Nephron (organoid): ENCODE measurements around the gene JPT2.

Experiments
- H3K27ac Mint-ChIP-seq, 3 experiments: 2 replicates each; pipeline ENCODE4 v1.8.0; 2020; ENCODE audit warnings: mixed read lengths in 3 of 3, mild to moderate bottlenecking in 2 of 3, moderate library complexity in 1 of 3
- H3K27me3 Mint-ChIP-seq: 2 replicates; pipeline ENCODE4 v1.8.0; 2021; ENCODE audit warnings: low read depth, mild to moderate bottlenecking, moderate library complexity, mixed read lengths
- H3K36me3 Mint-ChIP-seq: 2 replicates; pipeline ENCODE4 v1.8.0; 2020; ENCODE audit warnings: low read depth, mixed read lengths
- H3K4me1 Mint-ChIP-seq: 2 replicates; pipeline ENCODE4 v1.8.0; 2020; ENCODE audit warnings: mixed read lengths
- H3K4me3 Mint-ChIP-seq, 3 experiments: 2 replicates each; pipeline ENCODE4 v1.8.0; 2020; ENCODE audit warnings: mild to moderate bottlenecking in 3 of 3, mixed read lengths in 3 of 3, moderate library complexity in 2 of 3
- H3K9me3 Mint-ChIP-seq: 2 replicates; pipeline ENCODE4 v1.8.0; 2020; ENCODE audit warnings: mixed read lengths
- TF ChIP-seq, protein P1 (sequence below), 3 experiments: fragments of 200-600 bp; sonication (generic); IDR thresholded peaks; one replicate each; pipeline ENCODE4 v1.5.0; 2021; ENCODE audit warnings: antibody characterized with exemption in 3 of 3; ENCODE audit not compliant: unreplicated experiment in 3 of 3

The JPT2 gene

DNA sequence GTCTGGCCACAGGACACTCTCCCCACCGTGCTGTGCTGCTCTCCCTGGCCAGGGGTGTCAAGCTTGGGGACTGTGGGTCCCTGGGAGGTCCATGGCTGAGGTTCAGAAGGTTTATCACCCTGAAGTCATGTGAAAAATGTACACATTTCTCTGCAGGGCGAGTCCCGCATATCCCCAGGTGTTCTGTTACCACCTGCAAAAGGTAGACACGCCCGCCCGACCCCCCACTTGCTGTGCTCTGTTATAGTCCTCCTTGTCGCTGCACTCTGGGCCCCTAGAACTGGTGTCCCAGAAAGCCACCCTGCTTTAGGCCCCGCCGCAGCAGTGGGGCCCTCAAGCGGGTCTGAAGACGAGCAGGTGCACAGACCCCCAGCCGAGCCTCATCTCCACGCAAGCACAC is 11.8 kb downstream of the JPT2 start:
- Mint-ChIP-seq H3K9me3 (no peaks in the 10 kb centered on the region), H3K4me1 (no peaks in the 10 kb centered on the region), H3K36me3 (peaks cover 78% of the 10 kb centered on the region), H3K27me3 (no peaks in the 10 kb centered on the region), H3K27ac (peak overlapping the region in 1 of 3 experiments; percentile 34), H3K4me3 (no peak overlapping the region)
- TF ChIP-seq, protein P1, sequence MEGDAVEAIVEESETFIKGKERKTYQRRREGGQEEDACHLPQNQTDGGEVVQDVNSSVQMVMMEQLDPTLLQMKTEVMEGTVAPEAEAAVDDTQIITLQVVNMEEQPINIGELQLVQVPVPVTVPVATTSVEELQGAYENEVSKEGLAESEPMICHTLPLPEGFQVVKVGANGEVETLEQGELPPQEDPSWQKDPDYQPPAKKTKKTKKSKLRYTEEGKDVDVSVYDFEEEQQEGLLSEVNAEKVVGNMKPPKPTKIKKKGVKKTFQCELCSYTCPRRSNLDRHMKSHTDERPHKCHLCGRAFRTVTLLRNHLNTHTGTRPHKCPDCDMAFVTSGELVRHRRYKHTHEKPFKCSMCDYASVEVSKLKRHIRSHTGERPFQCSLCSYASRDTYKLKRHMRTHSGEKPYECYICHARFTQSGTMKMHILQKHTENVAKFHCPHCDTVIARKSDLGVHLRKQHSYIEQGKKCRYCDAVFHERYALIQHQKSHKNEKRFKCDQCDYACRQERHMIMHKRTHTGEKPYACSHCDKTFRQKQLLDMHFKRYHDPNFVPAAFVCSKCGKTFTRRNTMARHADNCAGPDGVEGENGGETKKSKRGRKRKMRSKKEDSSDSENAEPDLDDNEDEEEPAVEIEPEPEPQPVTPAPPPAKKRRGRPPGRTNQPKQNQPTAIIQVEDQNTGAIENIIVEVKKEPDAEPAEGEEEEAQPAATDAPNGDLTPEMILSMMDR (IDR thresholded peaks at IDR 0.05; ENCODE audit: unreplicated experiment in 3 of 3) = no peak

DNA sequence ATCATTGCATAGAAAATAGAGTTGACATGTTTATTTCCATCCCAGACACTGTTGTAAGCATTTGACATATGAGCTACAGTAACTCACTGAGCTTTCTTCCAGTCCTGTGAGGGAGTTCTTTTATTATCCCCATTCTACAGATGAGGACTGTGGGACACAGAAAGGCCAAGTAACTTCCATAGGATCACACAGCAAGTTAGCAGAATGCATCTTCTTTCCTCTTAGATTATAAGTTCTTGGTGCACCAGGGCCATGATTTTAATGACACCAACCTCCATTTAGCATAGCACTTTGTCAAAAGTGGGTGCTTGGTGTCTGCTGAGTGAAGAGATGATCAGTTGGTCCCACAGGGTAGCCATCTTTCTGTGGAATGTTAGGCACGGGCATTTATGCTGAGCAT is 12.7 kb downstream of the JPT2 start:
- no peak overlapping the region for H3K4me3 Mint-ChIP-seq
- peaks cover 80% of the 10 kb centered on the region for H3K36me3 Mint-ChIP-seq
- H3K4me1 Mint-ChIP-seq = no peaks in the 10 kb centered on the region
- H3K9me3 Mint-ChIP-seq = no peaks in the 10 kb centered on the region
- TF ChIP-seq, protein P1 (IDR thresholded peaks at IDR 0.05; ENCODE audit: unreplicated experiment in 3 of 3) = no peak
- H3K27me3 Mint-ChIP-seq = no peaks in the 10 kb centered on the region
- no peak overlapping the region for H3K27ac Mint-ChIP-seq

- no peaks in the 10 kb centered on the region for H3K9me3 Mint-ChIP-seq
- peaks cover 82% of the 10 kb centered on the region for H3K36me3 Mint-ChIP-seq
- no peaks in the 10 kb centered on the region for H3K4me1 Mint-ChIP-seq
- TF ChIP-seq, protein P1 (IDR thresholded peaks at IDR 0.05; ENCODE audit: unreplicated experiment in 3 of 3) = no peak
- H3K4me3 Mint-ChIP-seq = no peak overlapping the region
- no peak overlapping the region for H3K27ac Mint-ChIP-seq
- no peaks in the 10 kb centered on the region for H3K27me3 Mint-ChIP-seq
Measured at GRCh38 chr16:1691276-1691675, 13.2 kb downstream of the JPT2 start.

- TF ChIP-seq, protein P1 (IDR thresholded peaks at IDR 0.05; ENCODE audit: unreplicated experiment in 3 of 3) = no peak
- Mint-ChIP-seq H3K27me3 (no peaks in the 10 kb centered on the region), H3K4me1 (no peaks in the 10 kb centered on the region), H3K4me3 (no peak overlapping the region), H3K36me3 (peaks cover 85% of the 10 kb centered on the region), H3K27ac (no peak overlapping the region), H3K9me3 (no peaks in the 10 kb centered on the region)
Measured at GRCh38 chr16:1691956-1692355, 13.9 kb downstream of the JPT2 start.

- Mint-ChIP-seq H3K27ac (no peak overlapping the region), H3K36me3 (peaks cover 81% of the 10 kb centered on the region), H3K4me1 (no peaks in the 10 kb centered on the region), H3K4me3 (no peak overlapping the region), H3K27me3 (no peaks in the 10 kb centered on the region), H3K9me3 (no peaks in the 10 kb centered on the region)
- TF ChIP-seq, protein P1 (IDR thresholded peaks at IDR 0.05; ENCODE audit: unreplicated experiment in 3 of 3) = no peak
Measured at GRCh38 chr16:1696863-1697262, 18.8 kb downstream of the JPT2 start.

GRCh38 chr16:1698680-1699079 is 20.6 kb downstream of the JPT2 start:
- peaks cover 72% of the 10 kb centered on the region for H3K36me3 Mint-ChIP-seq
- no peaks in the 10 kb centered on the region for H3K4me1 Mint-ChIP-seq
- no peak overlapping the region for H3K27ac Mint-ChIP-seq
- no peak overlapping the region for H3K4me3 Mint-ChIP-seq
- H3K27me3 Mint-ChIP-seq = no peaks in the 10 kb centered on the region
- TF ChIP-seq, protein P1 (IDR thresholded peaks at IDR 0.05; ENCODE audit: unreplicated experiment in 3 of 3) = no peak
- no peaks in the 10 kb centered on the region for H3K9me3 Mint-ChIP-seq
